Upper lobe of right lung (tissue), 1 donor: ENCODE measurements around the gene PTPRN2. TPM values are rescaled to one million over a fixed set of nuclear protein-coding genes. Genes with fewer than 3 reads are reported as not detected.

Source experiments
- ATAC-seq: fragments of 200-7000 bp; cut with Tn5 transposase; one replicate; pipeline ENCODE4 v1.9.1; 2020; ENCODE audit warnings: mild to moderate bottlenecking, moderate library complexity
- DNase-seq: peaks from one replicate; pipeline ENCODE4 v3.0.0-alpha.2; 2020
- H3K27ac ChIP-seq: fragments of 200-600 bp; one replicate; pipeline ENCODE4 v1.8.0; 2022
- H3K27me3 ChIP-seq: fragments of 200-600 bp; one replicate; pipeline ENCODE4 v1.8.0; 2022; ENCODE audit warnings: mild to moderate bottlenecking
- H3K36me3 ChIP-seq: fragments of 200-600 bp; one replicate; pipeline ENCODE4 v1.8.0; 2022
- H3K4me1 ChIP-seq: fragments of 200-600 bp; one replicate; pipeline ENCODE4 v1.8.0; 2022
- H3K4me3 ChIP-seq: fragments of 200-600 bp; one replicate; pipeline ENCODE4 v1.8.0; 2022; ENCODE audit warnings: mild to moderate bottlenecking
- H3K9me3 ChIP-seq: fragments of 200-600 bp; one replicate; pipeline ENCODE4 v1.8.0; 2022
- CTCF ChIP-seq: fragments of 200-600 bp; IDR thresholded peaks from one replicate; pipeline ENCODE4 v1.8.0; 2022; ENCODE audit warnings: antibody characterized with exemption
- intact Hi-C: fragments of 100-400 bp; cut with DNase I; formaldehyde crosslinking; loops from one replicate; pipeline ENCODE4 v1.11.0; 2022
- total RNA-seq: library from RNA; stranded (reverse); fragmentation: NEBNext Ultra II Directional; extraction: Animal tissue kit (Norgen Biotek cat#: 25700); gene quantifications from one replicate; pipeline ENCODE4 v1.2.1, GENCODE V29; 2021
- donor health status: DM: no; HTN: yes; CAD: no; lungs with severe emphysema.

Gene PTPRN2
- total RNA-seq, 1 donor from 2014 or later, result 4.9 TPM

GRCh38 chr7:157538321-157538720 is 1049.3 kb downstream of the PTPRN2 start:
- H3K36me3 ChIP-seq, result no peaks in the 10 kb centered on the region
- H3K9me3 ChIP-seq, result no peaks in the 10 kb centered on the region
- no peak overlapping the region for H3K4me3 ChIP-seq
- DNase-seq (peak; percentile 20), ATAC-seq (no peak)
- no peak overlapping the region for H3K27ac ChIP-seq
- TF ChIP-seq CTCF, result no peak
- intact Hi-C loops, result no loop called here
- H3K27me3 ChIP-seq, result no peaks in the 10 kb centered on the region
- H3K4me1 ChIP-seq, result no peaks in the 10 kb centered on the region

GRCh38 chr7:157537056-157537455 is 1050.6 kb downstream of the PTPRN2 start:
- H3K27ac ChIP-seq, result no peak overlapping the region
- no peak for ATAC-seq
- peak; percentile 11 for DNase-seq
- intact Hi-C loops, result no loop called here
- H3K27me3 ChIP-seq, result no peaks in the 10 kb centered on the region
- H3K36me3 ChIP-seq, result no peaks in the 10 kb centered on the region
- no peaks in the 10 kb centered on the region for H3K4me1 ChIP-seq
- no peaks in the 10 kb centered on the region for H3K9me3 ChIP-seq
- H3K4me3 ChIP-seq, result no peak overlapping the region
- TF ChIP-seq CTCF, result no peak

GRCh38 chr7:157532068-157532467 is 1055.6 kb downstream of the PTPRN2 start:
- Histone ChIP-seq H3K27me3 (no peaks in the 10 kb centered on the region), H3K36me3 (no peaks in the 10 kb centered on the region), H3K27ac (no peak overlapping the region), H3K4me3 (no peak overlapping the region), H3K4me1 (no peaks in the 10 kb centered on the region), H3K9me3 (no peaks in the 10 kb centered on the region)
- no peak for TF ChIP-seq CTCF
- DNase-seq (no peak), ATAC-seq (no peak)
- intact Hi-C loops, result no loop called here

GRCh38 chr7:157529768-157530560 is 1057.7 kb downstream of the PTPRN2 start:
- ATAC-seq (no peak), DNase-seq (peak; percentile 20)
- TF ChIP-seq CTCF, result no peak
- H3K9me3 ChIP-seq, result no peaks in the 10 kb centered on the region
- intact Hi-C loops, result no loop called here
- no peaks in the 10 kb centered on the region for H3K27me3 ChIP-seq
- H3K27ac ChIP-seq, result no peak overlapping the region
- no peak overlapping the region for H3K4me3 ChIP-seq
- H3K4me1 ChIP-seq, result no peaks in the 10 kb centered on the region
- no peaks in the 10 kb centered on the region for H3K36me3 ChIP-seq

- H3K4me3 ChIP-seq, result no peak overlapping the region
- ATAC-seq (no peak), DNase-seq (peak; percentile 57)
- H3K27me3 ChIP-seq, result no peaks in the 10 kb centered on the region
- H3K4me1 ChIP-seq, result no peaks in the 10 kb centered on the region
- H3K9me3 ChIP-seq, result no peaks in the 10 kb centered on the region
- H3K36me3 ChIP-seq, result no peaks in the 10 kb centered on the region
- intact Hi-C loops, result no loop called here
- no peak overlapping the region for H3K27ac ChIP-seq
- no peak for TF ChIP-seq CTCF
These were observed 1058.8 kb downstream of the PTPRN2 start for GRCh38 chr7:157528785-157529341.
